Ovary (tissue), 9 donors: ENCODE measurements around the gene TTC16. TPM values are rescaled to one million over a fixed set of nuclear protein-coding genes. Genes with fewer than 3 reads are reported as not detected.

ENCODE experiments used
- DNase-seq, 5 donors: peaks; one replicate each; pipeline ENCODE4 v3.0.0-alpha.2; 2019 to 2020
- H3K27ac ChIP-seq, 2 donors: fragments of 200-600 bp; one replicate each; pipeline versions ENCODE4 v1.5.1 to v1.8.0; 2019 to 2022
- H3K27me3 ChIP-seq: fragments of 200-600 bp; one replicate; pipeline ENCODE4 v1.8.0; 2022
- H3K36me3 ChIP-seq: fragments of 200-600 bp; sonication (generic); one replicate; pipeline ENCODE4 v1.5.1; 2019
- H3K4me1 ChIP-seq: one replicate; pipeline ENCODE4 v1.8.1; 2013; ENCODE audit warnings: mild to moderate bottlenecking, moderate library complexity; ENCODE audit not compliant: insufficient read depth
- H3K4me3 ChIP-seq: fragments of 200-600 bp; sonication (generic); one replicate; pipeline ENCODE4 v1.5.1; 2017
- H3K9me3 ChIP-seq, 2 donors: fragments of 200-600 bp in 1 of 2; sonication (generic) in 1 of 2; one replicate each; pipeline versions ENCODE4 v1.5.1 to v1.8.1; 2013 to 2019; ENCODE audit warnings: mild to moderate bottlenecking in 1 of 2, moderate library complexity in 1 of 2
- CTCF ChIP-seq, 3 donors: fragments of 450-650 bp in 2 of 3; fragments of 200-600 bp in 1 of 3; IDR thresholded peaks; one replicate each; pipeline versions ENCODE4 v1.5.1 to v1.8.0; 2016 to 2022; ENCODE audit warnings: antibody characterized with exemption in 3 of 3, mild to moderate bottlenecking in 1 of 3
- EP300 ChIP-seq: sonication (generic); formaldehyde crosslinking; IDR thresholded peaks from one replicate; pipeline ENCODE4 v1.6.1; 2017; ENCODE audit warnings: antibody characterized with exemption
- POLR2A ChIP-seq: fragments of 450-650 bp; IDR thresholded peaks from one replicate; pipeline ENCODE4 v1.6.1; 2017; ENCODE audit warnings: antibody characterized with exemption, mild to moderate bottlenecking, moderate library complexity
- WGBS, 3 donors: extraction: QIAGEN DNeasy Blood & Tissue Kit in 1 of 3; methylation state at CpG; one replicate each; pipeline versions ENCODE4 v1.1.5 to v1.1.7; 2013 to 2017; 5-methylcytosine and 5-hydroxymethylcytosine counted together
- intact Hi-C, 4 donors: fragments of 100-400 bp; cut with DNase I; formaldehyde crosslinking; loops; one replicate each; pipeline versions ENCODE4 v1.11.0 to v1.15.1; 2022 to 2023
- polyA plus RNA-seq, 2 donors: library from polyadenylated mRNA; stranded (reverse); fragments of 200-250 nt in 1 of 2; fragments of 350-450 nt in 1 of 2; fragmentation: Illumina TruSeq in 1 of 2; extraction: RNeasy Lipid Tissue Mini Kit (QIAGEN cat#74804) in 1 of 2; gene quantifications; one replicate each; pipeline ENCODE4 v1.2.3, GENCODE V29; 2013 to 2014
- total RNA-seq, 7 donors: library from RNA; depleted of rRNA in 2 of 7; stranded (reverse); fragments of >200 nt in 2 of 7; fragmentation: NEBNext Ultra II Directional in 3 of 7; extraction: Animal tissue kit (Norgen Biotek cat#: 25700) in 3 of 7; gene quantifications; one replicate each; pipeline versions ENCODE4 v1.1.0 to v1.2.4, GENCODE V29; 2016 to 2023
- donor health status: DM: no; HTN: no; CAD: no; lungs with moderate emphysema.
- donor health status: DM: no; HTN: no; CAD: no.
- donor health status: Bipolar disorder and iron deficiency.
- donor health status: DM: yes; HTN: yes; CAD: no.
- donor health status: DM: no; HTN: no; CAD: no.
- donor health status: DM: yes; HTN: yes; CAD: no.

TTC16 gene
- total and polyA plus RNA-seq, 9 donors: under 0.01 to 5.9 (median 0.21) TPM; not detected in 3

GRCh38 chr9:127682351-127683136, 33.3 kb upstream of the TTC16 start:
- intact Hi-C loops: no loop called here
- TF ChIP-seq POLR2A (no peak), EP300 (no peak), CTCF (IDR thresholded peaks at IDR 0.05) (no peak)
- Histone ChIP-seq H3K4me1 (no peaks in the 10 kb centered on the region), H3K36me3 (no peaks in the 10 kb centered on the region), H3K4me3 (no peak overlapping the region), H3K27ac (no peak overlapping the region), H3K27me3 (no peaks in the 10 kb centered on the region), H3K9me3 (no peaks in the 10 kb centered on the region)
- no peak for DNase-seq
- WGBS, 3 donors: 87 to 89% (median 88%) methylated on average over 23 of the region's 23 CpGs

GRCh38 chr9:127683723-127684122, 32.2 kb upstream of the TTC16 start:
- H3K9me3 ChIP-seq: no peaks in the 10 kb centered on the region
- H3K27ac ChIP-seq: no peak overlapping the region
- TF ChIP-seq POLR2A (no peak), CTCF (IDR thresholded peaks at IDR 0.05) (no peak), EP300 (no peak)
- WGBS, 3 donors: 82 to 91% (median 83%) methylated on average over 5 of the region's 5 CpGs
- H3K36me3 ChIP-seq: no peaks in the 10 kb centered on the region
- H3K4me1 ChIP-seq: no peaks in the 10 kb centered on the region
- no peaks in the 10 kb centered on the region for H3K27me3 ChIP-seq
- intact Hi-C loops: no loop called here
- DNase-seq: no peak
- no peak overlapping the region for H3K4me3 ChIP-seq

- DNase-seq: no peak
- H3K27ac ChIP-seq: no peak overlapping the region
- intact Hi-C loops: no loop called here
- no peaks in the 10 kb centered on the region for H3K4me1 ChIP-seq
- H3K4me3 ChIP-seq: no peak overlapping the region
- H3K27me3 ChIP-seq: no peaks in the 10 kb centered on the region
- no peaks in the 10 kb centered on the region for H3K36me3 ChIP-seq
- no peaks in the 10 kb centered on the region for H3K9me3 ChIP-seq
- WGBS, 3 donors: 79 to 81% (median 80%) methylated on average over 4 of the region's 4 CpGs
- no peak for TF ChIP-seq POLR2A
- TF ChIP-seq EP300: no peak
- no peak for TF ChIP-seq CTCF (IDR thresholded peaks at IDR 0.05)
These were observed 31.3 kb upstream of the TTC16 start for GRCh38 chr9:127684576-127684975.

GRCh38 chr9:127686461-127687393, 29.2 kb upstream of the TTC16 start:
- TF ChIP-seq POLR2A (no peak), EP300 (no peak), CTCF (IDR thresholded peaks at IDR 0.05) (no peak)
- Histone ChIP-seq H3K27ac (no peak overlapping the region), H3K4me3 (no peak overlapping the region), H3K9me3 (no peaks in the 10 kb centered on the region), H3K36me3 (no peaks in the 10 kb centered on the region), H3K4me1 (no peaks in the 10 kb centered on the region), H3K27me3 (no peaks in the 10 kb centered on the region)
- no peak for DNase-seq
- WGBS, 3 donors: 75 to 88% (median 79%) methylated on average over 6 of the region's 6 CpGs
- intact Hi-C loops: no loop called here
